ENCODE data around the gene FAM9B.
A peak's percentile ranks its signal among the peaks of the same experiment; 100 is the strongest.
"Not testable (repeated sequence)": the region's sequence is repeated elsewhere in the genome, so short reads cannot be mapped to it uniquely, and the experiment has no call there.

FAM9B gene

GRCh38 chrX:9033989-9034388, at the start of gene FAM9B:
TSS of gene FAM9B (minus strand) at chrX:9034127. CDS start at chrX:9032986, 1,141 bp downstream.
- no peak for DNase-seq

GRCh38 chrX:9081271-9081670, 47.3 kb upstream of the FAM9B start:
- DNase-seq, result no peak

GRCh38 chrX:9074326-9074725, 40.4 kb upstream of the FAM9B start:
- no peak for DNase-seq

- DNase-seq, result no peak
Measured at GRCh38 chrX:9072281-9072680, 38.4 kb upstream of the FAM9B start.

- DNase-seq, result no peak
Measured at GRCh38 chrX:9071031-9071650, 37.2 kb upstream of the FAM9B start.

GRCh38 chrX:9069573-9069972, 35.6 kb upstream of the FAM9B start:
- DNase-seq, result no peak

GRCh38 chrX:9064694-9065093, 30.8 kb upstream of the FAM9B start:
- DNase-seq, result no peak

- DNase-seq, result no peak
Measured at GRCh38 chrX:9062641-9063040, 28.7 kb upstream of the FAM9B start.

GRCh38 chrX:9055354-9055753, 21.4 kb upstream of the FAM9B start:
- DNase-seq, result no peak

- DNase-seq, result no peak
Measured at GRCh38 chrX:9052081-9052480, 18.2 kb upstream of the FAM9B start.

GRCh38 chrX:9050331-9050730, 16.4 kb upstream of the FAM9B start:
- DNase-seq, result no peak

- no peak for DNase-seq
Measured at GRCh38 chrX:9048801-9049200, 14.9 kb upstream of the FAM9B start.

GRCh38 chrX:9038244-9038643, 4.3 kb upstream of the FAM9B start:
- no peak for DNase-seq

GRCh38 chrX:9037296-9037695, 3.4 kb upstream of the FAM9B start:
- no peak for DNase-seq

GRCh38 chrX:9033586-9033985, 341 bp downstream of the FAM9B start:
- no peak for DNase-seq

GRCh38 chrX:9033179-9033578, 748 bp downstream of the FAM9B start:
- no peak for DNase-seq

GRCh38 chrX:9023293-9023692, 10.6 kb downstream of the FAM9B start:
- DNase-seq, result no peak

GRCh38 chrX:9019151-9019550, 14.8 kb downstream of the FAM9B start:
- no peak for DNase-seq

GRCh38 chrX:9018332-9018731, 15.6 kb downstream of the FAM9B start:
- DNase-seq, result not testable (repeated sequence)

- DNase-seq, result no peak
Measured at GRCh38 chrX:9003041-9003440, 30.9 kb downstream of the FAM9B start.

- DNase-seq, result peak in 1 of 2 donors; percentile 11
Measured at GRCh38 chrX:8988446-8988845, 45.5 kb downstream of the FAM9B start.

- DNase-seq, result no peak
Measured at GRCh38 chrX:8987672-8988250, 46.2 kb downstream of the FAM9B start.

GRCh38 chrX:8984231-8984630, 49.7 kb downstream of the FAM9B start:
- no peak for DNase-seq

- no peak for DNase-seq
Measured at GRCh38 chrX:8981723-8982122, 52.2 kb downstream of the FAM9B start.

GRCh38 chrX:8980756-8981155, 53.2 kb downstream of the FAM9B start:
- no peak for DNase-seq

Measured in stimulated activated CD4-positive, alpha-beta T cell treated with anti-CD3 and anti-CD28 coated beads, Interleukin-2, amount 100 ng/mL, for 48 hours (primary cell).